Choroid plexus epithelial cell (primary cell): ENCODE data around the gene DLST.

Experiments used
- DNase-seq: peaks from one replicate; pipeline ENCODE4 v3.0.0-alpha.2; 2010; ENCODE audit warnings: low read depth
- H3K4me3 ChIP-seq: 2 replicates; pipeline ENCODE4 v1.5.1; 2011; ENCODE audit warnings: low read depth, mild to moderate bottlenecking, control low read depth, low read length, moderate library complexity
- CTCF ChIP-seq: conservative IDR thresholded peaks from 2 replicates; pipeline ENCODE4 v1.5.1; 2011; ENCODE audit warnings: low read depth, mild to moderate bottlenecking, control low read depth, inconsistent platforms, low read length, moderate library complexity

Gene DLST

GRCh38 chr14:74840603-74841030 lies 41.1 kb upstream of the DLST start:
- no peak for DNase-seq
- no peak overlapping the region for H3K4me3 ChIP-seq
- TF ChIP-seq CTCF, result no peak

GRCh38 chr14:74841230-74842207 lies 40.2 kb upstream of the DLST start:
- no peak for DNase-seq
- no peak overlapping the region for H3K4me3 ChIP-seq
- no peak for TF ChIP-seq CTCF

GRCh38 chr14:74843653-74844052 lies 38.1 kb upstream of the DLST start:
- DNase-seq, result peak; percentile 68
- H3K4me3 ChIP-seq, result no peak overlapping the region
- TF ChIP-seq CTCF, result peak; percentile 43

- TF ChIP-seq CTCF, result no peak
- no peak overlapping the region for H3K4me3 ChIP-seq
- no peak for DNase-seq
These were observed 35.5 kb upstream of the DLST start for GRCh38 chr14:74846168-74846567.

- H3K4me3 ChIP-seq, result no peak overlapping the region
- DNase-seq, result peak; percentile 39
- no peak for TF ChIP-seq CTCF
These were observed 34.6 kb upstream of the DLST start for GRCh38 chr14:74846968-74847665.

- TF ChIP-seq CTCF, result no peak
- no peak for DNase-seq
- H3K4me3 ChIP-seq, result no peak overlapping the region
These were observed 32.9 kb upstream of the DLST start for GRCh38 chr14:74848768-74849167.
